Stimulated activated naive CD4-positive, alpha-beta T cell (primary cell): ENCODE results near the gene CTAG1B.
"Not testable (repeated sequence)": the region's sequence is repeated elsewhere in the genome, so short reads cannot be mapped to it uniquely, and the experiment has no call there.

Source experiments
- DNase-seq, 6 experiments: peaks; one replicate each; lab custom pipeline; 2025; lab: John Stamatoyannopoulos, UW

CTAG1B gene

GRCh38 chrX:154619182-154619581 is at the start of gene CTAG1B:
Gene CTAG1B (minus strand): TSS chrX:154619282. CDS start chrX:154619218, 64 bp downstream.
- DNase-seq: not testable (repeated sequence)

- no peak for DNase-seq
These were observed 42.8 kb upstream of the CTAG1B start for GRCh38 chrX:154661899-154662298.

- DNase-seq: no peak
These were observed 42.1 kb upstream of the CTAG1B start for GRCh38 chrX:154661170-154661569.

- no peak for DNase-seq
These were observed 41.5 kb upstream of the CTAG1B start for GRCh38 chrX:154660541-154660940.

- no peak for DNase-seq
These were observed 39.9 kb upstream of the CTAG1B start for GRCh38 chrX:154658957-154659356.

- no peak for DNase-seq
These were observed 39.1 kb upstream of the CTAG1B start for GRCh38 chrX:154658187-154658586.

GRCh38 chrX:154657226-154657805 is 38.2 kb upstream of the CTAG1B start:
- DNase-seq: no peak

- DNase-seq: no peak
These were observed 36.7 kb upstream of the CTAG1B start for GRCh38 chrX:154655786-154656185.

- DNase-seq: no peak
These were observed 36.3 kb upstream of the CTAG1B start for GRCh38 chrX:154655346-154655745.

GRCh38 chrX:154654925-154655324 is 35.8 kb upstream of the CTAG1B start:
- DNase-seq: no peak

- DNase-seq: no peak
These were observed 35.3 kb upstream of the CTAG1B start for GRCh38 chrX:154654372-154654771.

- DNase-seq: not testable (repeated sequence)
These were observed 34.3 kb upstream of the CTAG1B start, which contains the start of gene CTAG2 for GRCh38 chrX:154653413-154653812. Gene CTAG2 (minus strand): TSS chrX:154653579. CDS start chrX:154653515, 64 bp downstream.

GRCh38 chrX:154653048-154653401 is 33.9 kb upstream of the CTAG1B start:
- DNase-seq: no peak

- DNase-seq: no peak
These were observed 33.4 kb upstream of the CTAG1B start for GRCh38 chrX:154652311-154653047.

GRCh38 chrX:154650221-154650510 is 31.1 kb upstream of the CTAG1B start:
- DNase-seq: no peak

- DNase-seq: no peak
These were observed 30.6 kb upstream of the CTAG1B start for GRCh38 chrX:154649503-154650220.

GRCh38 chrX:154648931-154649330 is 29.8 kb upstream of the CTAG1B start:
- no peak for DNase-seq

- not testable (repeated sequence) for DNase-seq
These were observed 26.8 kb upstream of the CTAG1B start for GRCh38 chrX:154645745-154646378.

- not testable (repeated sequence) for DNase-seq
These were observed 24.6 kb upstream of the CTAG1B start for GRCh38 chrX:154643708-154644107.

- DNase-seq: not testable (repeated sequence)
These were observed 22.7 kb upstream of the CTAG1B start for GRCh38 chrX:154641740-154642139.

GRCh38 chrX:154633661-154634060 is 14.6 kb upstream of the CTAG1B start:
- not testable (repeated sequence) for DNase-seq

- DNase-seq: not testable (repeated sequence)
These were observed 11.9 kb upstream of the CTAG1B start for GRCh38 chrX:154630949-154631348.

GRCh38 chrX:154628960-154629359 is 9.9 kb upstream of the CTAG1B start:
- DNase-seq: not testable (repeated sequence)
